Hematopoietic multipotent progenitor cell treated with erythropoietin and hydrocortisone succinate and interleukin-3 and kit ligand, for 17 days (in vitro differentiated cells): ENCODE data around the gene AADAT.
"Not testable (repeated sequence)": the region's sequence is repeated elsewhere in the genome, so short reads cannot be mapped to it uniquely, and the experiment has no call there.

Source experiments
- DNase-seq: peaks from one replicate; pipeline ENCODE4 v3.0.0-alpha.2; 2015; ENCODE audit warnings: low spot score

The AADAT gene

GRCh38 chr4:170089668-170090351, at the start of gene AADAT:
TSS of gene AADAT (minus strand) at chr4:170089956. CDS start at chr4:170089690, 266 bp downstream.
- DNase-seq, result peak; percentile 25

GRCh38 chr4:170138580-170139194, 48.9 kb upstream of the AADAT start:
- peak; percentile 65 for DNase-seq

GRCh38 chr4:170137927-170138326, 48.2 kb upstream of the AADAT start:
- no peak for DNase-seq

- DNase-seq, result no peak
Observed at GRCh38 chr4:170137466-170137865, 47.7 kb upstream of the AADAT start.

- DNase-seq, result no peak
Observed at GRCh38 chr4:170134821-170135220, 45.1 kb upstream of the AADAT start.

GRCh38 chr4:170128219-170128804, 38.6 kb upstream of the AADAT start:
- DNase-seq, result no peak

- no peak for DNase-seq
Observed at GRCh38 chr4:170127758-170128157, 38.0 kb upstream of the AADAT start.

GRCh38 chr4:170124406-170124805, 34.6 kb upstream of the AADAT start:
- no peak for DNase-seq

- DNase-seq, result no peak
Observed at GRCh38 chr4:170122252-170122651, 32.5 kb upstream of the AADAT start.

- DNase-seq, result no peak
Observed at GRCh38 chr4:170114636-170115035, 24.9 kb upstream of the AADAT start.

- not testable (repeated sequence) for DNase-seq
Observed at GRCh38 chr4:170114183-170114582, 24.4 kb upstream of the AADAT start.

GRCh38 chr4:170111546-170111945, 21.8 kb upstream of the AADAT start:
- DNase-seq, result no peak

- no peak for DNase-seq
Observed at GRCh38 chr4:170111085-170111484, 21.3 kb upstream of the AADAT start.

GRCh38 chr4:170110285-170110672, 20.5 kb upstream of the AADAT start:
- no peak for DNase-seq

GRCh38 chr4:170109586-170110284, 20.0 kb upstream of the AADAT start:
- no peak for DNase-seq

GRCh38 chr4:170106900-170107299, 17.1 kb upstream of the AADAT start:
- no peak for DNase-seq

- DNase-seq, result no peak
Observed at GRCh38 chr4:170102426-170102825, 12.7 kb upstream of the AADAT start.

GRCh38 chr4:170098171-170098570, 8.4 kb upstream of the AADAT start:
- DNase-seq, result not testable (repeated sequence)

- DNase-seq, result no peak
Observed at GRCh38 chr4:170097681-170098080, 7.9 kb upstream of the AADAT start.

GRCh38 chr4:170093973-170094535, 4.3 kb upstream of the AADAT start:
- DNase-seq, result no peak

GRCh38 chr4:170091069-170091696, 1.4 kb upstream of the AADAT start:
- no peak for DNase-seq
